Measurements from ENCODE around the gene SRSF2.
A peak's percentile ranks its signal among the peaks of the same experiment; 100 is the strongest.
"Not testable (repeated sequence)": the region's sequence is repeated elsewhere in the genome, so short reads cannot be mapped to it uniquely, and the experiment has no call there.

Gene SRSF2

DNA sequence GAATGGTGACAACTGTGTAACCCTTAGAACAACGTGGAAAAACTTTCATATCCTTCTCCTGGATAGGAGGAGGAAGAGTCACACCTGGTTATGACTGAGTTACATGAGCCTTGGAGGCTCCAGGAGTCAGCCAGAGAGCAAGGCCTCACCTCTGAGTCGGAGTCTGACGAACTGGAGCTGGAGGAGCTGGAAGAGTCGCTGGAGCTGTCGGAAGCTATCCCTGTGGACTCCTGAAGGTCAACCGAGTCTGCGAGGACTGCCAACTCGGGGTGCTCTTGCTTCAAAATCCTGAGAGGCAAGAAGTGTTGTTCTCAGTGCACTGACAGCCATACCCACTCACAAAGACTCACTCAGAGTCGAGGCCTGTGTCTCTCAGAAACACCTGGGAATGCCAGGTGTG lies 16.9 kb downstream of the SRSF2 start:
- DNase-seq = no peak

DNA sequence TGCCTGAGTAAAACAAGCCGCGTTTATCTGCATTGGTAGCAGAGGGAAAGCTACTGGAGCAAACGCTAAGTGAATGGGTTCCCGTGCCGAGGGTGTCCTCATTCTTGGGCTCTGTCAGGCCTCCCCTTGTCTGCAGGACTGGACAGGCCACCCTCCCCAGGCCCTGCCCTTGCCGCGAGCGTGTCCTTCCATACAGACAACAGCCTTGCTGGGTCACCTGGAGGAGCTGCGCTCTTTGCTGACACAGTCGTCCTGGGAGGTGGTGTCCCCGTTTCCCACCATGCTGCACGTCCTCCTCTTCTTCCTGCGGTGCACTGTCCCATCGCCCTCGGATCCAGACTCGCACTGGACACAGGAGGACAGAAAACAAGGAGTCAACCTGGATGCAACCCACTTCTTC lies 18.6 kb downstream of the SRSF2 start:
- DNase-seq = no peak

DNA sequence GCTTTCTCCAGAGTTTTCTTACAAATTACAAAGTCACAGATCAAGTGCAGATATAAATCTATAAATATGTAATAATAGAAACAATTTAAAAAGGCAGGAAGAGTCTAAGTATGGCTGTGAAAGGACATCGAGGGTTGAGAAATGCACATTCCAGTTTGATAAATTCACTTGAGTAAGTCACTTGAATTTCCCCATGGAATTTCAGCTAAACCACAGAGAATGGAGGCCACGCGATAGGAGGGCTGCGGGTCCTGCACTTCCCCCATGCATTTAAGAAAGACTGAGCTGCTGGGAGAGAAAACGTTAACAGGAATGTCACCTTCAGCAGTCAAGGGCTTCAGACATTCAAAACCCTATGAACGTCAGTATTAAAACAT lies 20.3 kb downstream of the SRSF2 start:
- DNase-seq = no peak

DNA sequence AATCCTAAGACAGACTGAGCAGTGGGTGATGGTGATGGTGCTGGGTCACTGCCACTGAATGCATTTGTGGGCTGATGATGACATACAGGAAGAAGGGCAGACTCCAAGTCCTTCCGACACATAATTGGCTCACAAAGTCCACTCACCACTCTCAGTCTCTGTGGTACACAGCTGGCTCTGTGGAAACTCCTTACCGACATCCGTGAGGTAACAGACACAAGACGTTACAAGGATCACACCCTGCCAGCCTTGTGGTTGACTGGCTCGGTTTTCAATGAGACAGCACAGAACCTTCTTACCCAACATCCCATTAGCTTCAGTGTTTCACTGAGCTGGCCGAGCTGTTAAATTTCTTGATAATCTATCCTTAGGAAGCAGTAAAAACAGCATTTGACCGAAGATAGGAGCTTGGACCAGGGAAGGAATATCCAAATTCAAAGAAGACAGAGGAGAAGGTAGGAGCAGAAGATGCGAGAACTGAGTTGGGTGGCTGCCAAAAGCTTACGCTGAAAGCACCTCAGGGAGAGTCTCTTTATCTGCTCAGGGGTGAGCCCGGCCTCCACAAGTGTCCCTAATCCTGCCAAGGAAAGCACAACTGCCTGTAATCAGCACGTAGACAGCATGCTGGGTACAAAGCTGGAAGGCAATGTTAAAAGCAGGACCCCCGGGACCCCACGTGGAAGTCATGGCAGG lies 20.8 kb downstream of the SRSF2 start:
- DNase-seq = no peak

DNA sequence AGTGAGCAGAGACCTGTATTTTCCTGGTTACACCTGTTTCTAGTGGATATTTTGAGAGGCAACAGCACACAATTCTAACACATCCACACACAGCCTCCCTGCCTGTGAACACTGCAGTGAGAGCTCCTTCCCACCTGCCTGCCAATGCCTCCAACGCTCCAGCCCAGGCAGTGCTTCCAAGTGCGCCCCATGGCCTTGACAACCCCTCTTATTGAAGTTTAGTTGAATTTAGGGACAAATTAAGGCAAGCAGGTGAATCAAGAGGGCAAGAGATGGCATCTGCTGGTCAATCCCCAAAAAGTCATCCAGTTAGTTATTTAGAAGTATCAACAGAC lies 21.7 kb downstream of the SRSF2 start:
- DNase-seq = no peak

DNA sequence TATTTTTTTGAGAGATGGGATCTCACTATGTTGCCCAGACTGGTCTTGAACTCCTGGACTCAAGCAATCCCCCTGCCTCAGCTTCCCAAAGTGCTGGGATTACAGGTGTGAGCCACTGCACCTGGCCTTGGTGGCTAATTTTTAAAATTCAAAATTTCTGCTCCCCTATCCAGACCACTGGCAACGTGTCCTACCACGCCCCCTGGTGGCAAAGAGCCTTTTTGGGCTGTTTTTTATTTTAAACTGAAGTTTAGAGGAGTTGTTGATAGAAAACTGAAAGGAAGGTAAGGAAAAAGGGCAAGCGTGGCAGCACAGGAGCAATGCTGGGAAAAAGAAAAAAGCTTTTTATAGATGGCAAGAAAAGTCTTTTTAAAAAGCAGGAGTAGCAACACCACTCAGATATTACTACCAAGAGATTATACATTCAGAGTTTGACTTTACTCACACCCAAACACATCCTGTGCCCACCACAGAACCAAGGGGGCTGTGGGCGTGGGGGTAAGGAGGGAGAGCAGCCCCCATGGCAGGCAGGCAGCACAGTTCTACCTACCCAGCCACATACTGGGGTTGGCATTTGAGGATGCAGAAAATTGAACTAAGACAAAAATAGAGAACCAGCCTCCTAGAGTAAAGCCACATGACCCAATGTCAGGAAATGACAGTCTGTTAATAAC lies 22.2 kb downstream of the SRSF2 start:
- DNase-seq = peak in 1 of 2 experiments; percentile 50

DNA sequence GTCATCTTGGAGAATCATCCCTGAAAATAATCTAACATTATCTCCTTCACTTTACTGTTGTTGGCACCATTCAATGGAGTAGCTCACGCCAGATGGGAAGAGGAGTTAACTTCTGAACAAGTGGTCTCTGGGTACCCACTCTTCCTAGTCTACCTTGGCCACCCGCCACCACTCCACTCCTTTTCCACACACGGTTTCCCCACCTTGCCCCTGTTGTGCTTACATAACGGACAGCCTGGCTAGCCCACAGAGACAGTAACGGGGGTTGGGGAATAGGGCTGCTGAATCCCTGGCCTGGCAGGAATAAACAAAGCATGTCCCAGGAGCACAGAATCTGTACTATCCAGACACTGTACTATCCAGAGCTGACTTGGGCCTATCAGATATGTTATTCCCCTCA lies 22.8 kb downstream of the SRSF2 start:
- no peak for DNase-seq

DNA sequence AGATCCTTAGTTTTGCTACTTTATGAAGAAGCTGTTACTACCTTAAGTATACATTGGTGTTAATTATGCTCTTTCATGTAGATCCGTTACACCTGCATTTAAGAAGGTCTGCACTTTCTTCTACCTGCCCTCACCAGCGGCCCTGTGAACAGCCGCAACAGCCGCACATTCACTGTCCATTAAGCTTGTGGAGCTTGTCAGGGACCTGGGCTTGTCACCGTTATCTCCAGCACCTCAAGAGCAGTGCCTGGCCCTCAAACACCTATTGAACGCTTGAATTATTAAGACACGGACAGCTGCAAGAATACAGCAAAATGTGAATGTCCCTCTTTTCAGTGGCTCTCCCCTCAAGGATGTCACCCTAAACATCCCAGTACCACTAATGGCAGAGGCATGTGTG lies 23.4 kb downstream of the SRSF2 start:
- DNase-seq = no peak

DNA sequence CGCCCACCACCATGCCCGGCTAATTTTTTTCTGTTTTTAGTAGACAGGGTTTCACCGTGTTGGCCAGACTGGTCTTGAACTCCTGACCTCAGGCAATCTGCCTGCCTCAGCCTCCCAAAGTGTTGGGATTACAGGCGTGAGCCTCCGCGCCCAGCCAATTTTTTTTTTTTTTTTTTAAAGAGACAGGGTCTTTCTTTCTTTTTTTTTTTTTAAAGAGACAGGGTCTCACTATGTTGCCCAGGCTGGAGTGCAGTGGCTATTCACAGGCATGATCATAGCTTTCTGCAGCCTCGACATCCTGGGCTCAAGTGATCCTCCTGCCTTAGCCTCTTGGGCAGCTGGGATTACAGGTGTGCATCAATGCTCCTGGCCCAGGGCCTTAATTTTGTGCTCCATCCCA lies 24.8 kb downstream of the SRSF2 start:
- not testable (repeated sequence) for DNase-seq

DNA sequence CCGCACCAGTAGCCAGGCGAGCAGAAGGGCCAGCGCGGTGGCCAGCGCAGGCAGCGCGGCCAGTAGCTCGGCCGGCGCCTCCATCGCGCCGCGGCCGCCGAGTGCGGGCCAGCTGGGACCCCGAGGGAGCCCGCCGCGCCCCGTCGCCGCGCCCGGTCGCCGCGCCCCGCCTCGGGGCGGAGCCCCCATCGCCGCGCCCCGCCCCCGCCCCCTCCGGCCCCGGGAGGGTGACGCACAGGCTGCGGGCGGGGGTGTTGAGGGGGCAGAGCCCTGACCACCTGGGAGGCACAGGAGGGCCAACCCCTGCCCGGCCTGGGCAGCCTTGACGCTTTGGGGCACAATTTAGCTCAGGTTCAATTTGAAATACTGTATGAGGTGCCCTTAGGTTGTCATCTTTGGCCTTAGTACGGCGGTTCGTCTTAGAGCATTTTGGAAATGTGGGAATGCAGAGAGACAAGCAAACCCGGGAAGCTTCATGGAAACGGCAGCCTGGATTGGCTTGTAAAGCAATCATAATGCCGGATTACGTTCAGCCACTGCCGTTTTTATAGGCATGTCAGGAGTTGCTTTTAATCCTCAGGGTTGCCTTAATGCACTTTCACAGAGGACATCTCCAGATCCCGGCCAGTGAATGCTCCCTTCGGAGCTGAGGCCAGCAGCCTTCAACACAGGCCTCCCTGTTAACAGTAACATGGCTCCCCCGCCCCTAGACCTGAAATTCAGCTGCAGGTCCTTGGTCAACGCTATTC lies 26.1 kb downstream of the SRSF2 start, which contains the start of gene MXRA7:
TSS of gene MXRA7 (minus strand) at position 103 of the 749 bp plus-strand sequence. CDS start at position 84, 19 bp downstream.
- peak in 1 of 2 experiments; percentile 80 for DNase-seq

DNA sequence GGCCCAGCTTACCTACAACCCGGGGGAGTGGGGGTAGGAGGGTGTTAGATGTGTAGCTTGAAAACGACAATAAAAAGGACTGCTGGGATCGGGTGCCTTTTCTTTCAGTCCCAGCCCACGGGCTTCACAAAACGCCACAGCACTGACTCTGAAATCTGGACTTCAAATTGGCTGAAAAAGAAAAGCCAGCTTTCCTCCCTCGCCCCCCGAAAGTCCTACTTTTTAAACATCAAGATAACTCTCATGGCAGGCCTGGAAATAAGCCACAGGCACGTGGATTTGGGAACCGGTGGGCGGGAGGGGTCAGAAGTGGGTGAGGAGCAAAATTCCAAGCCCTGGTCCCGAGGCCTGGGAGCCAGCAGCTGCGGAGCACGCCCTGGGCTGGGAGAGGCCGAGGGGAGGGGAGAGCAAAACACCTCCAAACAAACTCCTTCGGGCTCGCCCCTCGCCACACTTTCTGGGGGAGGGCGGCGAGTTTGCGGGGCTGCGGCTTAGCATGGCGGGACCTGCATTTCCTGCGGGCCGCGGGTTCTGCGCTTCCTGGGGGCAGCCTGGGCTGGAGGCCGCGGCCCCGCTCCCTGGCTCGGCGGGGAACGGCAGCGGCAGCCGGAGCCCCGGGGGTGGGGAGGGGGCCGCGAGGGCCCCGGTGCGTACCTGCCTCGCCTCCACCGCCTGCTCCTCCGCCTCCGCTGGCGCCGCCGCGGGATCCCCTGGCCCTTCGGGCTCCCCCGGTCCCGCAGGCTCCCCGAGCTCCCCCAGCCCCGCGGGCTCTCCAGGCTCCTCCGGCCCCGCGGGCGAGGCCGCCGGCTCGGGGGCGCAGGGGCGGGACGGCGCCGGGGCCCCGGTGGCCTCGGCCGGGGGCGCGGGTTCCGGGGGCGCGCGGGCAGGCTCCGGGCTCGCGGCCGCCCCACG lies 26.9 kb downstream of the SRSF2 start:
- DNase-seq = peak in 1 of 2 experiments; percentile 40

DNA sequence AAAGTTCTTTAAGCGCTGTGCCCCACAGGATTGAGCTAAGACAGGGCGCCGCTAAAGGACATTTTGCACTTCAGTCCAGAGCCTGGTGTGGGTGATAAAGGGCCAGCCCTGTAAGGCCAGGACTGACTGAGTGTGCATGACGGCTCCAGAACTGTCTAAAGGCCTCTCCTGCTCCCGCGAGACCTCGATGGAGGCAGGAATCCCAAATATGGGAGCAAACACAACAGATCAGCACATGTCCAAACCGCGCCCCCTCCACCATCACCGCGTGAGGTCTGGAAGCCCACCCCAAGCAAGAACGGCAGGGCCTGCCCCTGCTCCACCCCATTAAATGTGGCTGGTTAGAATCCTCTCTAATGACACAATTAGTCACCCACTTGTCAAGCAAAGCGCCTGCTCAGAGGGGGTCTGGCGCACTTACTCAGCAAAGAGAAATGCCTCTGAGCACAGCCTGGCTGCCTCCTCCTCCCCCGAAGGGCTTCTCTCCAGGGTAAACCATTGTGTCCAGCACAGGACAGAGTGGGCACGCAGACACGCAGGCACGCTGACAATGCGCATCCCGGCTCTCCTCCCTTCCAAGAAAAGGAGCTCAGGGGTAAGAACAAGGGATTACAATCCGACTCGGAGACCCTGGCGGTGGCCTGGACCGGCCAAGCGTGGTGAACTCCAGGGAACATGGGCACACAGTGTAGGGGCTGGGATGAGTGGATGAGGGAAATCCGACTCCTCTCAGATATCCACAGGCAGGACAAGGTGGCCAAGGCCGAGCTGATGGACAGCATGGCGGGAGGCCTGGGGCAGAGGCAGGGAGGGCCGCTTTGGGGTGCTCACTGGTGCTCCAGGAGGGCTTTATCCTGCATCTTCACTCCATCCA lies 27.8 kb downstream of the SRSF2 start:
- DNase-seq = peak in 1 of 2 experiments; percentile 22

DNA sequence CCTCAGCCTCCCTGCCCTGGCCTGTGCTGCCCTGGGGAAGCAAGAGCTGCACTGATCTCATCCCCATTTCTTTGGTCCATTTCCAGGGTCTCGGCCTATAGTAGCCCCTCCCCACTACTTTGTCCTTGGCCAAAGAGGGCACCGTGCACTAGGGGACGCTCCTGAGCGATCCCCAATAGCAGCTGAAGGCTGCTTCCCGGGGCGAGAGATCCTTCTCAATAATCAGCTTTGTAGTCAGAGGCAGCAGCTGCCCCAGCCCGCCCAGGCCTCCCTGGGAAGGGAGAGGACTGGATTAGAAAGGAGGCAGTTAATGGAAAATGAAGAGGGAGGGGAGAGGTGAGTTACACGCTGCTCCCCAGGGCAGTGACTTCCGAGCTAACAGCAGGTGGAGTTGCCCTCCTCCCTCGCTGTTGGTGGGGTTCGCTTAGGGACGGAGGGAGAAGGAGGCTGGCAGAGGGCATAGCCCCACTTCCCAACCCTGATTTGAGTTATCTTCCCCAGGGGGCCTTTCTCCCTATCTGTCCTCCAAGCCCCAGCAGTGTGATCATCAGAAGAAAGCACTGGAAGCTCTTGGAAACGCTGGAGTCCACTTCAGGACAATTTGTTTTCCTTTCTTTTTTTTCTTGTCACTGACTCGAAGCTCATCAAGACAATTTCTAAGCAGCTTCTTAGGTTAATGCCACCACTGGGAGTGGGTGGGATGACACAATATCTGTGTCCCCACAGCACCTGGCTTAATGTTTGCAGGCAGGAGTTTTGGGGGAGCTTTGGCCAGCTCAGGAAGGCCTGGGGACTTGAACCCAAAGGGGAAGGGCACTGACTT lies 28.9 kb downstream of the SRSF2 start:
- DNase-seq = peak; percentile 51 to 73

DNA sequence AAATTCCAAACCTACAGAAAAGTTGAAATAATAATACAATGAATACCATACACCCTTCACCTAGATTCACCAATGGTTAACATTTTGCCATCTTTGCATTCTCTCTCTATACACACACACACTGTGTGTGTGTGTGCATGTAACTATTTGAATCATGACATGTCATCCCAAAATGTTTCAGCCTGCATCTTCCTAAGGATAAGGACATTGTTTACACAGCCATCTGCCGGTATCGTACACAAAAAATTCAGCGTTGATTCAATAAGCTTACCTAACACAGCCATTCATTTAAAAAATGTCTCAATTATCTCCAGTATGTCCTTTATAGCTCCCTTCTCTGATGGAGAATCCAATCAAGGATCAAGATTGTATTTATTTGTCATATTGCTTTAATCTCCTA lies 30.3 kb downstream of the SRSF2 start:
- DNase-seq = no peak

DNA sequence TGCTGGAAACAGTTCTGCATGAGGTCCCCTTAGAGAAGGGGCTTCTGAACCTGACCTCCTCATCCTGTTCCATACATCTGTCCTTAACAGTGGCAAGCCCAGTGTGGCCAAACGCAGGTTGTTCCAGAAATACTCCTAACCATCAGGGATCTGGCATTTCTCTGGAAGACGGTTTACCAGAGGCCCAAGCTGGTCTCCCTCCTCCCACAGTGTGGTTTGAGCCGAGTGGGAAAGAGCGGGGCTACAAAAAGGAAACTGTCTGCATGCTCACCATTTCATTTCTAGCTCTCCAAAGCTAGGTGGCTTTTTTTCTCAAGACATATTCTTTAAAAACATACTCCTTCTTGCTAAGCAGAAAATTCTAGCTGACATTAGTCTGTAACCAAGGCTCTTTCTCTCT lies 32.3 kb downstream of the SRSF2 start:
- no peak for DNase-seq

DNA sequence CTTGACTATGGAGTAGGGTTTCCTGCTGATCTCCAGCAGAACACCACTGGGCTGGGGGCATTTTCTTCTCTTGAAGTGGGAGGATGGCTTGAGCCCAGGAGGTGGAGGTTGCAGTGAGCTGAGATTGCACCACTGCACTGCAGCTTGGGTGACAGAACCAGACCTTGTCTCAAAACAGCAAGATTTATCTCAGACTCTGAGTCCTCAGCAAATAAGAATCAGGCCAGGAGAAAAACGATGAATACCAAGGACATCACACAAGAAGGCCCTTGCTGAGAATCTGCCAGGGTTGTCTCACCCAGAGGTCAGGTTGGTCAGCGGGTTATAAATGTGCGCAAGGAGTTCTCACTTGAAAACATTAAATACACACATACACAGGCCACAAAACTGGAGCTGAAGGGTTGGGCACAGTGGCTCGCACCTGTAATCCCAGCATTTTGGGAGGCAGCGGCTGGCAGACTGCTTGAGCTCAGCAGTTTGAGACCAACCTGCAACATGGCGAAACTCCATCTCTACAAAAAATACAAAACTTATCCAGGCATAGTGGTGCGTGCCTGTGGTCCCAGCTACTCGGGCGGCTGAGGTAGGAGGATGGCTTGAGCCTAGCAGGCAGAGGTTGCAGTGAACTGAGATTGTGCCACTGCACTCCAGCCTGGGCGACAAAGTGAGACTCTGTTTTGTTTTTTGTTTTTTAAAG lies 34.0 kb downstream of the SRSF2 start:
- no peak for DNase-seq

DNA sequence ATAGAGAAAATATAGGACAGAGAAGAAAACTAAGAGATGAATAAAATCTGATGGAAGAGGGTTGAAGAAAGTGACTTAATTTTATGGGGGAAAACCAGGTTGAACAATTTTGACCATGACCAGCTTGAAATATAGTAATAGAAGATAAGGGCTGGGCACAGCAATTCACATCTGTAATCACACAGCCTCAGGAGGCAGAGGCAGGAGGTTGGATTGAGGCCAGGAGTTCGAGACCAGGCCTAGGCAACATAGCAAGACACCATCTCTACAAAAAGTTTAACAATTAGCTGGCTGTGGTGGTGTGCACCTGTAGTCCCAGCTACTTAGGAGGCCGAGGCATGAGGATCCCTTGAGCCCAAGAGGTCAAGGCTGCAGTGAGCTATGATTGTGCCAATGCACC lies 35.1 kb downstream of the SRSF2 start:
- no peak for DNase-seq

DNA sequence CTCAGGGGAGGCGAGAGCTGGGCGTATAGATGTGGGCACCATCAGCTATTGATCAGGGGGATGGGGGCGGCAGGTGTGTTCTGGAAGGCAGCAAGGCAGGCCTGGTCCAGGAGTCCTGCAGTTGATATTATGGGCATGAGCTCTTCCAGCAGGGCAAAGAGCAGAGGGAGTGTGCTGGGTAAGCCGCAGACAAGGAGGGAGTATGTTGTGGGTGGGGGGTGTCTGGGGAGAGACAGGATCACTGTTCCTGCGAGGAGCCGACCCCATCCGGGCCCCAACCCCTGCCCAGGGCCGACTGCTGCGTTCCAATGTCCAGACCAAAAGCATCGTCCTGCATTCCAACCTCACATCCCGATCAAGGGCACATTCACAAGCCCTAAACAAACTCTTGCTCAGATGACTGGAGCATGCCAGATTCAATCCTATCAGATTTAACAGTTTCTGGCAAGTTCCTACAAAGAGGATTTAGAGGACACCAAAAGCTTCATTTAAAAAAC lies 35.6 kb downstream of the SRSF2 start:
- no peak for DNase-seq

DNA sequence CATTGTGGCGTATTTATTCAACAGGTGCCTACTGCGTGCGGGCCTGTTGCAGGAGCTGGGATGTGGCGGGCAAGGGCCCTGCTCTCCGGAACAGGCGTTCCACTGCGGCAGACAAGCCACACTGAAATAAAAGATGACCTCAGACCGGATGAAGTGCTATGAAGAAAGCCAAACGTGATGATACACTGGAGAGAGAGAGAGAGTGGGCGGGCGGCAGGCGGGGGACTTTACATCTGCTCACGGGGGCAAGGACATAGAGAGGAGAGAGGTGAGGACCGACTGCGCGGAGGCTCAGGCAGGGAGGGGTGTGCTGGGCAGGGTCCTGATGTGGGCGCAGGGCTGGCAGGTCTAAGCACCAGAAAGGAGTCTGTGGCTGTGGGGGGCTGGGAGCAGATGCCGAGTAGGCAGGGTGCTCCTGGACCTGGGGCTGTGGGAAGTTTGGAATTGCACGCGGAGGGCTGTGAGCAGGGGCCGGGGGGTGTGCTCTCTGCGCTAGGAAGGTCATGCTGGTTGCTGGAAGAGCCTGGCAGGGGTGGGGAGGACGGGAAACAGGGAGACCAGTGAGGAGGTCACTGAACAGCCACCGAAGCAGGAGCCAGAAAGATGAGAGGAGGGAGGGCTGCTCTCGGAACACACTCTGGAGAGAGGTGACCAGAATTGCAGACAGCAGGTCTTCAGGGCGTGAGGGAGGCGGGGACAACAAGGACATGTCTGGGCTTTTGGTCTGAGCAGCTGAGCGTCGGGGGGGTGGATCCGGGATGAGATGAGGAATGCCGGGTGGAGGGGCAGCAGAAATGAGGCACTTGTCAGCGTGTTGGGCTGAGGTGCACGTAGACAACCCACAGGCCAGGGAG lies 36.3 kb downstream of the SRSF2 start:
- DNase-seq = peak in 1 of 2 experiments; percentile 30

All from NCI-H526 (cell line).